Kidney capillary endothelial cell (primary cell): ENCODE data around the gene CFAP299.
"Not testable (repeated sequence)": the region's sequence is repeated elsewhere in the genome, so short reads cannot be mapped to it uniquely, and the experiment has no call there.

Experiments used
- DNase-seq: peaks from one replicate; pipeline ENCODE4 v3.0.0-alpha.2; 2018; ENCODE audit warnings: low spot score

CFAP299 gene

GRCh38 chr4:80610199-80610598 is 274.7 kb downstream of the CFAP299 start:
- DNase-seq, result no peak

DNA sequence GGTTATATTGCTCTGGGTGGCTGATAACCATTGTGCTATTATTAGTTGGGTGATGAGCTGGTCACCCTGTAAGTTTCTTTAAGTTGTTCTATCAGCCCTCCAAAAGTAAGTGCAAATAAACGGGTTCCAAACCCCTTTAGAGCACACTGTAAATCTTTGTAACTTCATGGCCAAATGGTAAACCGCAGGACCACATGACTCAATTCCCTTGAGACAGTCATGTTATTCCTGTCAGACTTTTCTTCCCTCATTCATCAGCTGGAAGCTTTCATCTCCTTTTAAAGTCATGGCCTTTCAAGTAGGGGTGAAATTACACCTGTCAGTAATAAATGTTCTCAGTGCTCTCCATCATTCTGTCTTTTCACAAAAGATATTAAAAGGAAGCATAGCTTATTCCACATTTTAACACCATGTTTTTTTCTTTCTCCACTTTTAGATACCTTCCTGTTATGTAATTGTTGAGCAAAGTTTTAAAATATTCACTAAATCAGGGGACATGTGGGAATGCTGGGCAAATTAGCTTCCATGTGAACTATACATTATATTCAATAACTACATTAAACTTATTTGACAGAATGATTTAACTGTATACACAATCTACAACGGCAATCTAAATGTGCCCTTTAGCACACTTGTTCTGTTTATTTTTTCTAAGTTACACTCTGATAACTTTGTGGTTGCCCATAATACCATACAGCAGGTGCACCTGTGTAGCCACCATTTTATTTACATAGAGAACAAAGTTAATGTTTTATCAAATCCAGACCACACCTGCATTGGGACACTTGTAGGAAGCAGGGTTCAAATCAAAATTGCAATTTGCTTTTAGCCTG is 275.5 kb downstream of the CFAP299 start:
- no peak for DNase-seq

DNA sequence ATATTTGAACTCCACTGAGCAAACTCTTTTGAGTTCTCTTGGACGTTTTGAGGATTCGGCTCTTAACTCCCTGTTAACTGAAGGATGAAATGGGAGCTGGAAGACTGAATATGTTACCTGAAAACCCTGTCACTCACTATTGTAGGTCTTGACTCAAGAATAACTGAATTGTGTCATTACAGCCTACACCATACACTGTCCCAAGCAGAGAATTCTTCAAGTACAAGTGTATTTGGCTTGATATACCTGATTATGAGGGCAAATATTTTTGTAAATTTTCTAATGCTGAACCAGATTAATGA is 276.1 kb downstream of the CFAP299 start:
- DNase-seq, result no peak

GRCh38 chr4:80613470-80613869 is 277.9 kb downstream of the CFAP299 start:
- DNase-seq, result no peak

DNA sequence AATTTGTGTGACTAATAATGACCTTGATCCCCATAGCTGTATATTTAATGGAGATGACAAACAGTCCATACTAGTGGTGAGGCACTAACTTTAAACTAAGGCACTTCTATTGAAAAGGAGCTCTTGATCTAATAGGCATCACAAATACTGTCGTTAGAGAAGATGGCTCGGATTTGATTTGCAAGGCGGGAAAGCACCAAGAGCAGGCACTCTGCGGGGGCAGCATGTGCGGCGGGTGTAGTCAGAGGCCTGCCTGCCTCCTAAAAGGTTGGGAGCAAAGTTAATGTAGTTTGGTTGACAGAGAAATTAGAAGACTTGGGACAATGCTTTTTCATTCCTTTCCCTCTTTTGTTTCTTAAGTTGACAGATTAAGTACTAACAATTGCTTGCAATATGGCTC is 278.8 kb downstream of the CFAP299 start:
- no peak for DNase-seq

- DNase-seq, result no peak
Measured at GRCh38 chr4:80615099-80615498, 279.6 kb downstream of the CFAP299 start.

- DNase-seq, result no peak
Measured at GRCh38 chr4:80619070-80619674, 283.6 kb downstream of the CFAP299 start.

- no peak for DNase-seq
Measured at GRCh38 chr4:80631861-80632260, 296.3 kb downstream of the CFAP299 start.

GRCh38 chr4:80637190-80637589 is 301.7 kb downstream of the CFAP299 start:
- no peak for DNase-seq

DNA sequence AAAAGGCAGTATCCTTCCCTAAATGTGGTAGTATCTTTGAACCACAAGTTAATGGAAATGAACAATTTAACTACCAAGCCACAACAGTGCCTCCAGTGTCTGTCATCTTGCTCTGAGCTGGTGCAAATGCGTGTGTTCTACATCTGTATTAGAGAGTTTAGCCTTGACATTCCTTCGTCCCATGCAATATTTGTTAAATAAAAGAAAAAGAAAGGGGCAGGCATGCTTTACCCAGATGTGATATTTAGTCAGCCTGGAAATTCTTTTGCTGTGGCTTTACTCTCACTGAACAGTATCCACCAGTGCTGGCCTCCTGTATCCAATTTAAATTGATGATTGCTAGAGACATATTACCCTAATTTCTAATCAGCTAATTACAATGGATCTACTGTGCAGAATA is 310.5 kb downstream of the CFAP299 start:
- no peak for DNase-seq

GRCh38 chr4:80655662-80656061 is 320.1 kb downstream of the CFAP299 start:
- no peak for DNase-seq

DNA sequence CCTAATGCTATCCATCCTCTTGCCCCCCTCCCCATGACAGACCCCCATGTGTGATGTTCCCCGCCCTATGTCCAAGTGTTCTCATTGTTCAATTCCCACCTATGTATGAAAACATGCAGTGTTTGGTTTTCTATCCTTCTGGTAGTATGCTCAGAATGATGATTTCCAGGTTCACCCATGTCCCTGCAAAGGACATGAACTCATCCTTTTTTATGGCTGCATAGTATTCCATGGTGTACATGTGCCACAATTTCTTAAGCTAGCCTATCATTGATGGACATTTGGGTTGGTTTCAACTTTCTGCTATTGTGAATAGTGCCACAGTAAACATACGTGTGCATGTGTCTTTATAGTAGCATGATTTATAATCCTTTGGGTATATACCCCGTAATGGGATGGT is 334.6 kb downstream of the CFAP299 start:
- not testable (repeated sequence) for DNase-seq

GRCh38 chr4:80678413-80678812 is 342.9 kb downstream of the CFAP299 start:
- no peak for DNase-seq

DNA sequence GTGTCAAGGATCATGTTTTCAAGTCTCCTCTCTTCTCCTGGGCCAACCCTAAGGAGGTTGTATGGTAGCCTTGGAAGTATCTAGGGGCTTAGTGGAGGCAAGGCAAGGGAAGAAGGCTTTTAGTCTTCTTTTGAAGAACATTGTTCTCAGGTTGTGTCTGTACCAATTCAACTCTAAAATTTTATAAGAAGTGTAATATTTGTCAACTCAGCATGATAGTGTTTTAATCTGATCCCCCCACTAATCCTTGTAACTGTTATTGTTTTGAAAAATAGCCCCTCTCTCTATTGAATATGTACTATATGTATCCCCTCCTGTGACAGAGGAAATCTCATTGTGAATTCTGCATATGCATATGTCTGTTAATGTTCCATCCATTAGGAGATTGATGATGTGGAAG is 345.4 kb downstream of the CFAP299 start:
- no peak for DNase-seq

DNA sequence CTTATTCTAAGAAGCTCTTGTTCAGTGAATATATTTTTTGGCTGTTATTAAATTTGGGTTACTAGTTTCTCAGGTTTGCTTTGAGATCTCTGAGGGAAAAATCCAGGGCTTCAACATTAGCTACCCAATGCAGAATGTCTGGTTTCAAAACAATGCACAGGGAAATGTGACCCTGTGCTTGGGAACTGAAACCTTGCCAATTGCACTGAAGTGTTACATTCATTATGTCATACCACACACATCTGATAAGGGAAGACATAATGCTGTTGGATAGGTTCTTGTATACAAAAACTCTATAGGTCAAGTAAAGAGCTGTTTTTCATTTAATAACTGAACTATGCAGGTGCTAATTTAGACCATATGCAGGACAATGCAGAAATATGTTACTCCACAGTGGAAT is 349.7 kb downstream of the CFAP299 start:
- DNase-seq, result no peak

GRCh38 chr4:80687736-80688135 is 352.2 kb downstream of the CFAP299 start:
- not testable (repeated sequence) for DNase-seq

DNA sequence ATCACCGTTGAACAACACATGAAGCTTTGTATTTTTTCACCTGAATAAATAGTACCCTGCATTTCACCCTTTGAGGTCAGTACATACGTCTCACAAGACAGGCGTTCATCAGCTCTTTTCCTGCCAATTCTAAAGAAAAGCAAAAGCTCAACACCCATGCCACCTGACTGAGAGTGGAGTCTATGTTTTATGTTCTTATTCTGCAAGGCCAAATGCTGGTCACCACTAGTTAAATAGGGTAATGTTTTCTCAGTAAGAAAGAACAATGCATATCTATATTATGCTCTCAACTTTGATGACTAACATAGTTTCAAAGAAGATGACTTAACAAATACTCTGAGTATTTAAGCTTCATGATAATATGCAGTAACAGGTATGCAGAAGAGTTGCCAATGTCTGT is 358.6 kb downstream of the CFAP299 start:
- no peak for DNase-seq

DNA sequence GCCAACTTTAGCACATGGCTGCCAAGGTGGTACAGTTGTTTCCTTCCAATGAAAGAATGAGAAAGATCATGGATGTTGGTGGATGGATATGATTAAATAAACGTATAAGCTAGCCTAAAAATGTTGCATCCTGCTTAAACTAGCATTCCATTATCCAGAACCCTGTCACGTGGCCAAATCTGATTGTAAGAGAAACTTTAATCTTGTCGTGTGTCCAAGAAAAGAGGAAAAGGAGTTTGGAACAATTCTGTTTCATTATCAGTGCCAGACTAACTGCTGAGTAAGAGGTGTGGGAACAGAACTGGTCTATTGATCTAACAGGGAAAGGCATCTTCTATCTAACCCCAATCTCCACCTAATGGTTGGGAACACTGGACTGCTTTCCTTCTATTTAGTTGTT is 369.8 kb downstream of the CFAP299 start:
- no peak for DNase-seq

DNA sequence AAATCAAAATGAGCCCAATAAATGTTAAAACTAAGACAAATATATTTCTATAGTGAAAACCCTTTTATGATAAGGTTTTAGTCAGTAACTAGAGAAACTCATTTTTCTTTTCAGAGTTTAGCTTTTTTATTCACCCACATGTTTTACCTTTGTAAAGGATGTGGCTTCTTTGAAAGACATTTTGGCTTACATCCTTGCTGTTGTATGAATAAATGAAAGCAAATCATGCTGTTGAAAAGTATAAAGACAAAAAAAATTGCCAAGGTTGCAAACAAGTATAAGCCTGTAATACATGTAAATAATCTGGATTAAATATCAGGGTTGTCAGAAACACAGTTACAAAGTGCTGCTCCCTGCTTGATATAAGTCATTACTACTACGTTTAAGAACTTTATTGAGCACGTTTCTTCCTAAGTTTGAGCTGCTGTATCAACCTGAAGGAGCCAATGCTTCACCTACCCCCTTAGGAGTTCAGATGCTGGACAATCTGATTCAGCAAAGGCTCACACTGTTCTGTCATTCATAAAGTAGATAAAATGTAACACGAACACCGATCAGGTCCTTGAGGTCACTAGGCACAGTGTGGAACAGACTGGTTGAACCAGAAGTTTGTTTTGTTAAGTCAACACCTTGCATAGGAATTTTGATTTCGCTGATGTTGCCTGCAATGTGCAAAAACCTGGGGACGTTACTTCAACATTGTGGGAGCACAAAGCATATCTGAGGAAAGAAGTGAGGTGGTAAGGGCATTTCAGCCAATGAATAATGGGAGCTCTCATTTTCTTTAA is 373.7 kb downstream of the CFAP299 start:
- DNase-seq, result no peak

DNA sequence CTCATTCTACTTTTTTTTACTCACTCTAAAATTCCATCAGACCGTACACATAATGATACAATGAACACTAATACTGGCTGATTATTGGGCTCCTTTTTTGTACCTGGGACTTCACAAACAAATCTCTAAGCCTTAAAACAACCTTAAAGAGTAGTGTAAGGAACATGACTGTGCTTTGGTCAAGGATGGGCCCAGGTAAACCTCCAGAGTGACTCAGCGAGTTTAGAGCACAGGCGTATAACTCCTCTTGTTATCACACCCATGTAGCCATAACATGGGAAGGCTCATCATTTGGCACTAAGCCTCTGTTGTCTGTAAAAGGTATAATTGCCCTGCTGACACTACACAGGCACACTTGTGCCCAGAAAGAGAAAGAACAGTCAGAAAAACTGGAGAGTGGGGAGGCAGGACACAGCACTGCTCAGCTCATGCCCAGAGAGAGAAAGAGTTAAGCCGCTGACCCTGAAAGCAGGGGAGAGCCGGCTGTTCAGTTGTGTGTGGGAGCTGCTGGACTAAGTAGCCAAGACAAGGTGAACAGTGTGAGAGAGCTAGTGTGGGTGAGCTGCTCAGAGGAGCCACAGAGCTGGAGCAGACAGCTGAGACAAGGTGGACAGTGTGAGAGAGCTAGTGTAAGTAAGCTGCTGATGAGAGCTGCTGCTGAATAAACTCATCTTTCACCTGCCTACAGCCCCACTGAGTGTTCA is 375.4 kb downstream of the CFAP299 start:
- no peak for DNase-seq

DNA sequence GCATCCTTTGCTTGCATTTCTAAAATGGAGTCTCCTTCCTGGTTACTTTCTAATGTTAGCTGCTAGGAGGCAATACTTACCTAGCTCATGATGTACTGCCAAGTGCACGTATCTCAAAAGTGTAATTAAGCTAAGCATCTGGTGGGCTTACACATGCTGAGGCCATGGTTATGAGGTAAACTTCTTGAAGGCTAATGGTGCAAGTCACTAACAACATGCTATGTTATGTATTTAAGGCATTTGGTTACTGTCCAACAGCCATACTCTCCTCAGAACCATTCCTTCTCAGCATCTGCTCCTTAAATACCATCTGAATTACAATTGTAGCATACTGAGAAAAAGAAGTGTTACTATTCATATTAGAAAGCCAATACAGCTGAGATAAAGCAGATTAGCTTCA is 376.4 kb downstream of the CFAP299 start:
- no peak for DNase-seq

DNA sequence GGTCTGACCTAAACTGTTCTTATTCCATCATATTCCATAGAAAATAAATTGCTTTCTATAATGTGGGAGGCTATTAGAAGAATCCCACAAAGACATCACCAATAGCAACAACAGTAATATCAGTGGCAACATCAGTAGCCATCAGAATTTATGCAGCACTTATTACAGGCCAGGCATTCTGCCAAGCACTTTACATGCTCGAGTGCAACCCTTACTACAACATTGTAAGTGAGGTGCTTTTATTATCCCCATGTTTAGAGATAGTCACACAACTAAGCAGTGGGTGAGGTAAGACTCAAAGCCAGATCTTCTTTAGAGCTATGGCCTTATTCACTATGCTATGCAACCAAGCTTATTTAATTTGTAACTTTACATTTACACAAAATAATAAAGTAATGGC is 377.9 kb downstream of the CFAP299 start:
- DNase-seq, result no peak

DNA sequence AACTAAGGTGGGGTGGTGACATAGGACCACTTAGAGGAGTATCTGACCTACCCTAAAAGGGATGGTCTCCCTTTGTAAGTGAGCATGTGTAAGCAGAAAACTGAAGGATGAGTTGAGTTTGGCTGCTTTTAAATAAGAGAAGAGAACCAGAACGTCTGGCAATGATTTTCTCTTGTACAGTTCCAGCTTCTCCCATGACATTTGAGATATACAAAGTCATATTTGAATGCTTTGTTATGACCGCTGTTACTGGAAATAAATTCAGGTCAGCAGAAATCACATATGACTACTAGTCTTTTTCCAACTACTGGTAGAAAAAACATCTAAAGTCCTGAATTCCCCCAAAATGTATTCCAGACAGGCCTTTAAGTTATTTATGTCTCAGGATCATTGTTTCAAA is 381.7 kb downstream of the CFAP299 start:
- no peak for DNase-seq
